CD4-positive, alpha-beta T cell treated with Interleukin-21 for 1 hour (primary cell): ENCODE data around the gene SUCLG2.

Experiments
- DNase-seq: peaks from one replicate; pipeline ENCODE4 v3.0.0-alpha.2; 2020

The SUCLG2 gene

GRCh38 chr3:67376416-67376815 is 278.0 kb downstream of the SUCLG2 start:
- DNase-seq: no peak

GRCh38 chr3:67375976-67376375 is 278.4 kb downstream of the SUCLG2 start:
- DNase-seq: no peak

GRCh38 chr3:67362686-67363085 is 291.7 kb downstream of the SUCLG2 start:
- no peak for DNase-seq

- no peak for DNase-seq
Observed at GRCh38 chr3:67361770-67362169, 292.6 kb downstream of the SUCLG2 start.

GRCh38 chr3:67361323-67361722 is 293.1 kb downstream of the SUCLG2 start:
- no peak for DNase-seq

- no peak for DNase-seq
Observed at GRCh38 chr3:67357610-67358458, 296.6 kb downstream of the SUCLG2 start.

GRCh38 chr3:67349551-67350174 is 304.7 kb downstream of the SUCLG2 start:
- no peak for DNase-seq

GRCh38 chr3:67346081-67346480 is 308.3 kb downstream of the SUCLG2 start:
- DNase-seq: no peak

- DNase-seq: no peak
Observed at GRCh38 chr3:67335813-67336212, 318.6 kb downstream of the SUCLG2 start.

GRCh38 chr3:67334588-67334987 is 319.8 kb downstream of the SUCLG2 start:
- DNase-seq: no peak

- DNase-seq: no peak
Observed at GRCh38 chr3:67329358-67329757, 325.1 kb downstream of the SUCLG2 start.

- no peak for DNase-seq
Observed at GRCh38 chr3:67327582-67327981, 326.8 kb downstream of the SUCLG2 start.

- DNase-seq: no peak
Observed at GRCh38 chr3:67325231-67325630, 329.2 kb downstream of the SUCLG2 start.
